Effector CD4-positive, alpha-beta T cell (primary cell): ENCODE measurements around the gene PITPNC1.

Experiments used
- DNase-seq: peaks from one replicate; pipeline ENCODE4 v3.0.0-alpha.2; 2020

PITPNC1 gene

DNA sequence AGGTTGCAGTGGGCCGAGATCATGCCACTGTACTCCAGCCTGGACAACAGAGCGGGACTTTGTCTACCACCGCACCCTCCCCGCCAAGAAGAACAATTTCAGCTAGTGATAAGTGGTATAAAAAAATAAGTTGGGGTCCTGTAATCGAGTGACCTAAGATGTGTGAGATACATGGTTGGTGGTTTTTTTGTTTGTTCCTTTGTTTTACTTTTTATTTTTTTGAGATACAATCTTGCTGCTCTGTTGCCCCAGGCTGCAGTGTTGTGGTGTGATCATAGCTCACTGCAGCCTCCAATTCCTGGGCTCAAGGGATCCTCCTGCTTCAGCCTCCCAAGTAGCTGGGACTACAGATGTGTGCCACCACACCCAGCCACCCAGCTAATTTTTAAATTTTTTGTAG, 58.7 kb downstream of the PITPNC1 start:
- no peak for DNase-seq

DNA sequence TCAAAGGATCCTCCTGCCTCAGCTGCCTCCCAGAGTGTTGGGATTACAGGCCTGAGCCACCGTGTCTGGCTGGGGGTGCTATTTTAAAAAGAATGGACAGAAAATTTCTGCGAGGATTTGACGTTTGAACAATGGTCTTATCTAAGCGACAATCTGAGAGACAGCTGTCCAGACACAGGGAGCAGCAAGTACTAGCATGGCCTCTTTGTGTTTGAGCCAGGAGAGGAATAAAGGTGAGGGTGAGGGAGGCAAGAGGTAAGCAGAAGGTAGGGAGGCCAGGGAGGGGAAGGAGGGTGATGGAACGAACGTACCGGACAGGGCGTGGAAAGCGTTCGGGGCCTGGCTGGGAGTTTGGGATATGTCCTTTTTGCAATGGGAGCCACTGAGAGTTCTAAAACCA, 59.2 kb downstream of the PITPNC1 start:
- no peak for DNase-seq

DNA sequence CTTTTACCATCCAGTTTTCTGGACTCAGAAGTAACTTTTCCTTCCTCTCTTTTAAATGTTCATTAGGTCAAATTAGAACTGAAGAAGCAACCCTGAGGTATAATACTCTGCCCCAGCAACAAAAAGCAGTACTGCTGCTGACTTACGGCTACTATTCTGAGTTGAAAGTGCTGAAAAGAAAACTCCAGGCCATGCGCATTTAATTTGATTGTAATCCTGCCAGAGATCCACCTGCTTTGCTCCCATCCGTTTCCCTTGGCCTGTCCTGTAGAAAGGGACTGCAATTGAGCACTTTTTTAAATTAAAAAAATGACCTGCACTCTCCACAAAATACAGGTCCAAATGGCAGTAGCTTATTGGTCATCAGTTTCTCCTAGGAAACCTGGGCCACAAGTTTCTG, 61.6 kb downstream of the PITPNC1 start:
- DNase-seq: no peak

DNA sequence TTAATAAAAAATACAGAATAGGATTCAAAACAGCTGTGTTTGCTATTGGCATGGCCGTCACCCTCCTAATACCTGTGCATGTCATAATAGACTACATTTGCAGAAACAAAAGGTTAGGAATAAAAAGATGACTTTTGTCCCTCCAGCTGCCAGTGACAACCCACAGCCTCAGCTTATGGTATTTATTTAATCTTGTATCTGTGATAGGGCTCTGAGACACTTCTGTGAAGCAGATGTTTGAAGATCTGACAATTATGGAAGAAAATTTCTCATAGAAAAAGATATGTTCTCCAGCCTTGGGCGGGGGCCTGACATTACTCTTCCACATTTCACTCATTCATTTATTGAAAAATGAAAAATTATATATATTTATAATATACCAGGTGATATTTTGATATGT, 62.2 kb downstream of the PITPNC1 start:
- DNase-seq: no peak

DNA sequence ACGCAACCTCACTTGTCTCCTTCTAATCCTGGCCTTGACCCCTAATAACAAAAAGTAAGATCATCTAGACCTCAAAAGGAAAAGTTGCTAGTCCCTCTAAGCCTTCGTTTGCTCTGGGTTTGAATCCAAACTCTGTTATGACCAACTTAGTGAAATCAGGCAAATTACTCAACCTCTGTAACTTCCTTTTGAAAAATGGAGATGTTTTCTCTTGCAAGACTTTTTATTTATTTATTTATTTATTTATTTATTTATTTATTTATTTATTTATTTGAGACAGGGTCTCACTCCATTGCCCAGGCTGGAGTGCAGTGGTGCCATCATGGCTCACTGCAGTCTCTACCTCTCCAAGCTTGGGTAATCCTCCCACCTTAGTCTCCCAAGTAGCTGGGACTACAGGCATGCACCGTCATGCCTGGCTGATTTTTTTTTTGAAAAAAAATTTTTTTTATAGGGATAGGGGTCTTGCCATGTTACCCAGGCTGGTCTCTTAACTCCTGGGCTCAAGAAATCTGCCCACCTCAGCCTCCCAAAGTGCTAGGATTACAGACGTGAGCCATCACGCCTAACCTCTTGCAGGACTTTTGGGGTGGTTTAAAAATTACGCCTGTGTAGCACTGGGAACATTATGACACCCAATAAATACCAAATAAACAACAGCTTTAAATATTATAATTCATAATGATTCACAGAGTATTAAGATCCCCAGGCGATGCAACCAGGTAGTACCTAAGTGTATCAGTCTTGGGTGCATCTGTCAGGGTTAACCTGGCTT, 63.4 kb downstream of the PITPNC1 start:
- no peak for DNase-seq

DNA sequence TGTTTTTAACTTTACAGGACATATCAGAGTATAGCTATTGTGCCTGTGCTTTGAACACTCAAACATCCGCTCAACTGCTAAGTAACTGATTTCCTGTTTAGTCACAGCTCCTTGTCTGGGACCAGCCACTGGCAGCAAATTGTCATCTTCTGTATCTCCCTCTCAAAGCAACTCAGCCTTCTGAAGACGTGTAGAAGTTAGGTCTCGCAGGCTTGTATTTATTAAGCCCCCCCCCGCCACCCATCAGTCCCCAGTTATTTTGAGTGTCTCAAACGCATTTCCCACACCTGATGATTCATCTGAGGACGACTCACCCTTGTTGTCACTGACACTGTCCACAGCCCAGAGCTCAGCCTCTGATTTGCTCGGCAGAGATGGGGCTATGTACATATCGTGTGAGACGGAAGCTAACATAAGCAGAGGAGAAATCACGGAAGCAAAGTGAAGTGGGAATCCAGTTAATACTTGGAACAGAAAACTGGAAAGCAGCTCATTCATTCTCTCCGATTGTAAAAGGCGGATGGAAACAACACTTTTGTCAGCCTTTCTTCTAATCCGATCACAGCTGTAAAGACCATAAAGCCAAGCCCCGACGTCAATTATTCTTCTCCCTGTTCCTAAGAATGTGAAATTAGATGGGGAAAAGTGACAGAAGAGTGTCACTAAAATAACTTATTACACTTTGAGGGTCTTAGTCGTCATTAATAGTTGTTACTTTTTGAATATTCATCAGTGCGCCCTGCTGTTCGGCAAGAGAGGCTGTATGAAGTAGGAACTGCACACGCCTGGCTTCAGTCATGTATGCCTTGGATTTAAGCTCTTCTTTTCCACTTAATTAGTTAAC, 64.2 kb downstream of the PITPNC1 start:
- peak; percentile 82 for DNase-seq

DNA sequence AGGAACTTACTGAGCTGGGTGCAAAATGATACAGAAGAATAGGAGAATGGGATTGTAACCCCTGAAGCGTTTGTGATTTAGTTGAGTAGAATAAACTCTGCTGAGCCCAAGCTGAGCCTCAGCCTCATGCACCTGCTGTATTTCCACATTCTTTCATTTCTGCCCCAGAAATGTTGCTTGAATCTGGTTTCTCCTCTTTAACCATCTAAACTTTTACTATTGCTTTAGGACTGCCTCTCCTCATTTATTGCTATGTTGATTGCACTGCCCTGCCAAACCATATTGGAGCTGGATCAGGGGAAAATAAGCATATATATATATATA, 64.8 kb downstream of the PITPNC1 start:
- no peak for DNase-seq

DNA sequence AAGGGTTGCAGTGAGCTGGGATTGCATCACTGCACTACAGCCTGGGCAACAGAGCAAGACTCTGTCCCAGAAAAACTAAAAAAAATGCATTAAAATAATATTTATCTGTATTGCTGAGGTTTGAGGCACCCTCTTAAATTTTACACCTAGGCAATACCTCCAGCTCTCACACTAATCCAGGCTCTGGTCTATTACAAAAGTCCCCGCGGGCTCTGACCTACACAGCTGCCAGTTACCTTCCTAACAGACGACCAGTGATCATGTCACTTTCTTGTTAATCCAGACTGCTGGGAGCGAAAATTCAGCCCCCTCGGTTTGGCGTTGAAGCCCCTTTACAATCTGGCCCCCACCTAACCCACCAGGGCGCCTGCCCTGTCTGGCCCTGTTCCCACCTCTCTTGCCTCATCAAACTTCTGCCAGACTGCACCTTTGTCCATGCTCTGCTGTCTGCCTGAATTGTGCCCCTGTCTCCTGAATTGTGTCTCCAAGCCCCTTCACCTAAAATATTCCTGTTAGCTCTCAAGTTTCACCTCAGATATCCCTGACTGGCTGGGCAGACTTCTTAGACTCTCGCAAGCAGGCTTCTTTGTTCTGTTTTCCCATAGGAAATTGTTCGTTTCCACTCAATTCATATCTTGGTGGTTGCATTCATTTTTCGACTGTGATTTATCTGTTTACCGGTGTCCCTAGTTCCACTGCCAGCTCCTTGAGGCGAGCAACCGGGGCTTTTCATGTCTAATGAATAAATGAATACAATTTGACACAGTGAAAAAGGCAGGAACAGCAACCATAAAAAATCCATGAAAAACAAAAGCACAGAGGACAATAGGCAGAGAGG, 65.9 kb downstream of the PITPNC1 start:
- DNase-seq: no peak

DNA sequence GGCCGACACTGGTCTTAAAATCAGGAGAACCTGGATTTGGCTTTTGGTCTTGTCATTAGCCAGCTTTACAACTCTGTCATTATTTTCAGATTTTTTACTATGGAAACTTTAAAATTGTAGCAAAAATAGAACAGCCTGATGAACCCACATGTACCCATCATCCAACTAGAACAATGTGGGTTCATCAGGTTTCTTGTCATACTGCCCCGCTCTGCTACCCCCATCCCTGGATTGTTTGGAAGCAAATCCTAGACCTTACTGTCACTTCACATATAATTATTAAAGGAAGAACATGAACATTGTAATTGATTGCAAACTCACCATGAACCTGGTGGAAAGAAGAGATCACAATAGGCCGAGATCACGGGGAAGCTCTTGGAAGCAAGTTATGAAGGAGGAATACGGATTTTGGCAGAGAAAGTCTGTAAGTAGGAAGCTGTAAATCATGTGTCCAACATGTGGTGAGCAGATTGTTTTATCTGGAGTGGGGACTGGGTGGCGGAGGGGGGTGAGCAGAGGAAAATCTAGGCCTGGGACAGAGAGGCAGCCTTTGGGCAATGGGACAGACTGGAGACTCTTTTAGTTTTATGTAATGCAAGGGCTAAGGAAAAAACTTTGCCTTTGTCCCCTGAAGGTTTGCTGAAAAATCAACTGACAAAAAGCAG, 67.0 kb downstream of the PITPNC1 start:
- DNase-seq: no peak

DNA sequence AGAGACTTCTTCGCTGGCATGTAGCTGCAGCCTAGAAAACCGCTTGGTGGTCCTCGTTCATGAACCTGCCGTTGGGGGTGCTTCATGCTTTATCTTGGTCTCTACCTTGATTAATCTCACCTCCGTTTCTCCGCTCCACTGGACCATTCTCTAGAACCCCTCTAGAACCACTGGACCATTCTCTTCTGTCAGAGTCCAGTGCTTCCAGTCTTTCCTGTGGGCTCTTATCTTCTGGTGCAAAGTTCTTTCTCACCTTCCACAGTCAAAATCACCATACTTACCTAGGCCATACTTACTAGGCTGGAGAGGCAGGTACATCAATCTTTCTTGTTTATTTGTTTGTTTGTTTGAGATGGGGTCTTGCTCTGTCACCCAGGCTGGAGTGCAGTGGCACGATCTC, 71.4 kb downstream of the PITPNC1 start:
- no peak for DNase-seq

DNA sequence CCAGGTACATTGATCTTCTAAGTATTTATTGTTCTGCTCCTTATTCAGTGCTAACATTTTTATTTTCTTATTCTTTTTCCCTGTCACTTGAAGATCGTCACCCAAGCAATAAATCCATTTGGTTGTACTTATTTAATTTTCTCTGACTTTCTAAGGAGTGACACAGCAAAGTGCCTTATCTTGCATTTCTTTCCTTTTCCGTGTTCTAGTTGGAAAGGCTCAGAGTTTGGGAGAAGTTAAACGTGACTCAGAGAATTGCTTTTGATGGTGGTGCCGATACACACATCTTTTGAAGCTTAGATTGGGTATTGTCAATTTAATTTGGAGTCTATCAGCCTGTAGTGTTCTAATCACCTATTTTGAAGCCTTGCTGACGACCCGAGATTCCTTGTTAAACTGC, 72.0 kb downstream of the PITPNC1 start:
- no peak for DNase-seq

DNA sequence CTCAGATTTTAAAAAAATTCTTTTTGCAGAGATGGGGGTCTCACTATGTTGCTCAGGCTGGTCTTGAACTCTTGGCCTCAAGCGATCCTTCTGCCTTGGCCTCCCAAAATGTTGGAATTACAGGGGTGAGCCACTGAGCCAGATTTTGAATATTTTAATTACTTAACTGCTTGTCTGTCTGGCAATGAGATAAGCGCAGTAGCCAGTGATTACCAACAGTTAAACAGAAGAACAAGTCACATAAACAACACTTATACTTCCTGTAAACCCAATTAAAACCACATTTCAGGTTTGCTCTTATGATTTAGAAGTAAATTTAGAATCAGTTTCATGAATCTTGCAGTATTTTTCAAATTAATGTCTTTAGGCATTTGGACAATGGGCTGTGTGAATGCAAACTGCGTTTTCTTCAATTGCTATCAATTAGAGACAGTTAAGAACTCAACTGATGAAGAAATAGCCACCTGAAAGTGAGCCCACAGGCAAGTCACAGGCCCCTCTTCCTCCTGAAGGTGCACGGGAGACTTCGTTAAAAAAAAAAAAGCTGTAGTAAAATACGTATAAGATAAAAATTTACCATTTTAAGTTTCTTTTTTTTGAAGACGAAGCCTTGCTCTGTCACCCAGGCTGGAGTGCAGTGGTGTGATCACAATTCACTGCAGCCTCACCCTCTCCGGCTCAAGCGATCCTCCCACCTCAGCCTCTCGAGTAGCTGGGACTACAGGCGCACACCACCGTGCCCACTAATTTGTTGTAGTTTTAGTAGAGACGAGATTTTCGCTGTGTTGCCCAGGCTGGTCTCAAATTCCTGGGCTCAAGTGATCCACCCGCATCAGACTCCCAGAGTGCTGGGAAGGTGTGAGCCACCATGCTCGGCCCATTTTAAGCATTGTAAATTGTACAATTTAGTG, 73.0 kb downstream of the PITPNC1 start:
- DNase-seq: no peak

DNA sequence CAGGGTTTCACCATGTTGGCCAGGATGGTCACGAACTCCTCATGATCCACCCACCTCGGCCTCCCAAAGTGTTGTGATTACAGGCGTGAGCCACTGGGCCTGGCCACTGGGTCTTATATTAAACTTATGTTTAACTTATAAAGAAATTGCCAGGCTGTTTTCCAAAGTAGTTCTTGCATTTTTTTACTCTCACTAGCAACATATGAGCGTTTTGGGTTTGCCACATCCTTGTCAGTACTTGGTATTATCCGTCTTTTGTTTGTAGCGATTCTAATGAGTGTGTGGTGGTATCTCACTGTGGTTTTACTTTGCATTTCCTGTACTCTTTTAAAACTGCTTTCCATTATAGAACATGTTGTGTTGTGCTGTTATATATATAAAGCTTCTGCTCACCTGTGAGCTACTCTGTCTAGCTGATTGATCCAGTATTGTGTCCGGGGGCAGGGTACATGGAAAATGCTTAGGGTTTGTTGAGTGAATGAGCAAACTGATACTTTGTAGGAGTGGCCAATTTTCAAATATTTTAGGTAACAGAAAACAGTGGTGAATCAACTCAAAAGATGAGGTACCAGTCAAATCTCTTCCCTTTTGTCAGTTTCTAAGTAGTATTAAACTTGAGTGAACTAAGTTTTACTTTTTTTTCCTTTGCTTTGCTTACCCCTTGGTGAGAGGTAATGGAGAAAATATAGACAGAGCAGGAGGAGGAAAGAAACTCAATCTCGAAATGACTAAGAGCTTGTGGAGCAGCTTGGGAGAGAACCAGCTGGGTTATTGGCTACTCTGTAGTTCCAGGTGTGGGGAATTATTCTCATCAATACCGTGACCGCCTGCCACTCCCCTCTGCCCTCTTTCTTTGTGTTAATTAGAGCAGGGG, 75.8 kb downstream of the PITPNC1 start:
- DNase-seq: peak; percentile 18

DNA sequence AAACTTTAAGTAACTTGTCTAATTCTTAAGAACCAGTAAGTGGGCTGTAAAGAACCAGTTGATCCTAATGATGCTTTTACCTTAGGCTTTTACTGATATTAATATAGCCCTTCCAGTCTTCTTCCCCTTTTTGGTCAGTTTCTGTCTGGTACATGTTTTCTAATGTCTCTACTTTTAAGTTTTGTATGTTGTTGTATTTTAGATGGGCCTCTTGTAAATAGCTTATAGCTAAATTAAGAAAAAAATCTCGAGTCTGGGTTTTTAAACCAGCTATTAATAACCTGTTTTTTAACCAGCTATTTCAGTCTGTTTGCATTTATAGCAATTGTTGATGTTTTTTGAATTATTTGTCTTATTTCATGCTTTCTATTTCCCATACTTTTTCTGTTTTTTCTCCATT, 79.0 kb downstream of the PITPNC1 start:
- DNase-seq: no peak

DNA sequence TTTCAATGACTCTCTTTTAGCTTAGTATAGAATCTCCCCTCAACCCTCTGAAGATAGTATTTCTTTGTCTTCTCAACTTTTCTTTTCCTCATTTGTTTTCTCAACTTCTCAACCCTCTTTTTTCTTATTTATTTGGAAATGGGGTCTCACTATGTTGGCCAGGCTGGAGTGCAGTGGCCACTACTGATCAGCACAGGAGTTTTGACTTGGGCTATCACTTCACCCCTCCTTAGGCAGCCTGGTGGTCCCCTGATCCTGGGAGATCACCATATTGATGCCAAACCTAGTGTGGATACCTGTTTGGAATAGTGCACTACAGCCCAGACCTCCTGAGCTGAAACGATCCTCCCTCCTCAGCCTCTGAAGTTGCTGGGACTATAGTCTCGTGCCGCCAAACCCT, 79.8 kb downstream of the PITPNC1 start:
- no peak for DNase-seq

DNA sequence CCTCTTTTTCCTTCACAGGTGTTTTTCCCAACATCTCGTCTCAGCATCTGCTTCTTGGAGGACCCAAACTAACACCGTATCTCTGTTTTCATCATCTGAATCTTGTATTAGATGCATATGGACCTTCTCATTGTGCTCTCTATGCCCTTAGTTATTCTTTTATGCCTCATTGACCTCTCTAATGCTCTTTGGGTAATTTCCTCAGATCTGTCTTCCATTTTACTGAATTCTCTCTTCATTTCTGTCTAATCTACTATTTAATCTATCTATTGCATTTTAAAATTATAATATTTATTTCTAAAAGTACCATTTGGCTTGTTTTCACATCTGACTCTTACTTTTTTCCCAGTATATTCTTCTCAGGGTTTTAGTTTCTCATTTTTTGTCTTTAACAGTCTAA, 81.1 kb downstream of the PITPNC1 start:
- no peak for DNase-seq

DNA sequence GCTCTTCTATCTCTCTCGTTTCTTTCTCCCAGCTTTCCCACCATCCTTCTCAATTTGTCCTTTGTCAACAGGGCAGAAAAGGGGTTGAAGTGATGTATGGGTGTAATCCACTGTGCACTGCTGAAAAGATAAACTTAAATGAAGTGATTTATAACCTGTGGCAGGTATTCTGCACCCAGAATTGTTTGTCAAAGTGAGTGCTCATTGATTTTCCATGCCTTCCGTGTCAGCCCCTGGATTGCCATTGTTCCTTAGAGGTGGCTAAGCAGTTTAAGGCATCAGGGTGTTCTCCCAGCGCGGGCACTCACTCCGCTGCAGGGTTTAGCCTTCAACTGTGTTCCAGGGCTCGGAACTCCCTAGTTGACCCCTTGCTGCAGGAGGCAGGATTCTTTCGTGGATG, 82.9 kb downstream of the PITPNC1 start:
- DNase-seq: no peak

DNA sequence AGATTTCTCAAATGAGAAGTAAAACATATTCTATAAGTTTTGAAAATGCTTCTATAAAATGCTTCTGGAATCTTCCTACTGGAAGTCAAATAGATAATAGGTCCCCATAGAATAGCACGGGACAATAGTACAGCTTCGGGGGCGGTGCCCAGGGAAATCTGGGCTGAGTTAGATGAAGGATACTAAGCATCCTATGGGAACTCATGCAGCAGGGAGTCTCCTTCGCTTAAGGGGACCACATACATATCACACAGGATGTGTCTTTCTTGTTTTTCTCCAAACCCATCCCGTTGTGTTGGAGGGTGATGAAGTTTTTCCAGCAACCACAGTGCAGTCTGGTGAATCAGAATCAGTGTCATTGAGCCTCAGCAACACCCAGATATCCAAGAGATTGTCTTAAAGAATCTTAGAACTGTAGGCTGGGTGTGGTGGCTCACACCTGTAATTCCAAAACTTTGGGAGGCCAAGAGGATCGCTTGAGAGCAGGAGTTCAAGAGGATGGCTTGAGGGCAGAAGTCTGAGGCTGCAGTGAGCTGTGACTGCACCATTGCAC, 84.2 kb downstream of the PITPNC1 start:
- no peak for DNase-seq

DNA sequence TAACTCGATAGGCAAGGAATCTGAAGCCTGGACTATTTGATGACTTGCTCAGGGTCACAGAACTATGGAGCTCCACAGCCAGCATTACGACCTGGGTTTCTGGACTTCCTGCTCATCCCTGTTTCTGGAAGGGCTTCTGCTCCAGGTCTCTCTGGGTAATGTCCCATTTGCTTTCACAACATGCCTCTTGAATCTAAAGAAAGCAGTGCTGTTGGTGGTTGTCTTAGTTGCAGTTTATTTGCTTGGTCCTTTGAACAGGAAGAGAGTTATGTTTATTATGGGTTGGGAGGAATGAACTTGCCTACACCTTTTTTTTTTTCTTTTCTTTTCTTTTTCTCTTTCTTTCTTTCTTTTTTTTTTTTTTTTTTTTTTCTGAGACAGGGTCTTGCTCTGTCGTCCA, 84.8 kb downstream of the PITPNC1 start:
- DNase-seq: no peak

DNA sequence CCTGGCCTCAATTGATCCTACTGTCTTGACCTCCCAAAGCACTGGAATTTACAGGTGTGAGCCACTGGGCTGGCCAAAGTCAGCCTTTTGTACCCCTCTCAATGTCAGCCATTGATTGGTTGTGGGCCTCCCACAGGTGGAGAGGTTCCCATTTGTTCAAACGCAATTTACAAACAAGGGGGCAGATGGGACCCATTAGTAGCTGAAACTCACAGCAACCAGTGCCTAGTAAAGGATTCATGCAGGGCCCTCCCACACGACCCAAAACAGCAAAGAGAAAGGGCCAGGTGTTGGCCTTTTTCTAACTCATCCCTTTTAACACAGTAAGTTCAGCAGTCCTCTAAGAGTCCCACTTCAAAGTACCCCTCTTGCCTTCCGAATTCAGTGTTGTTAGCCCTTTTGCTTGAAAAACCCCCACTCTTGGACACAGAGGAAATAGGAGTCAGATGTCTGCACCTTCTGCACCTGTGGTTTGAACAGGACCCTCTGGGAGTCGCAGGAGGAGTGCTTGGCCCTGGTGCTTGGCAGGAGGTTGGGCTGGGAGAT, 89.2 kb downstream of the PITPNC1 start:
- DNase-seq: no peak
